GM18502 (cell line): ENCODE data around the gene NACC1.

Source experiments
- ATAC-seq: cut with Tn5 transposase; IDR thresholded peaks from one replicate; pipeline ENCODE4 v1.9.1; 2021; ENCODE audit warnings: mild to moderate bottlenecking; ENCODE audit not compliant: unreplicated experiment, poor library complexity

NACC1 gene

GRCh38 chr19:13099073-13099999 is 18.7 kb upstream of the NACC1 start:
- ATAC-seq: no peak

GRCh38 chr19:13100031-13100588 is 18.0 kb upstream of the NACC1 start:
- ATAC-seq: no peak

GRCh38 chr19:13100841-13101589 is 17.0 kb upstream of the NACC1 start:
- ATAC-seq: no peak

GRCh38 chr19:13101590-13102415 is 16.3 kb upstream of the NACC1 start:
- no peak for ATAC-seq

GRCh38 chr19:13102416-13102665 is 15.7 kb upstream of the NACC1 start:
- ATAC-seq: peak; percentile 4

- ATAC-seq: peak; percentile 45
Observed at GRCh38 chr19:13102666-13103580, 15.1 kb upstream of the NACC1 start, which contains the start of gene LYL1. LYL1 (minus strand) TSS chr19:13102858; CDS start chr19:13101171, 1,687 bp downstream.

- ATAC-seq: no peak
Observed at GRCh38 chr19:13103581-13104359, 14.3 kb upstream of the NACC1 start.

- no peak for ATAC-seq
Observed at GRCh38 chr19:13104360-13104847, 13.7 kb upstream of the NACC1 start.

GRCh38 chr19:13104848-13105711 is 13.0 kb upstream of the NACC1 start:
- ATAC-seq: no peak

- no peak for ATAC-seq
Observed at GRCh38 chr19:13109361-13110098, 8.5 kb upstream of the NACC1 start.

GRCh38 chr19:13110099-13110610 is 7.9 kb upstream of the NACC1 start:
- no peak for ATAC-seq

GRCh38 chr19:13112555-13112954 is 5.5 kb upstream of the NACC1 start:
- no peak for ATAC-seq

GRCh38 chr19:13115936-13116281 is 2.2 kb upstream of the NACC1 start:
- ATAC-seq: no peak

GRCh38 chr19:13116282-13117175 is 1.5 kb upstream of the NACC1 start, which contains the start of gene TRMT1:
TRMT1 (minus strand) TSS chr19:13116740; CDS start chr19:13116399, 341 bp downstream.
- ATAC-seq: peak; percentile 61

GRCh38 chr19:13117176-13117771 is 790 bp upstream of the NACC1 start:
- no peak for ATAC-seq
